AG08396 (cell line): ENCODE data around the gene CDH10.

Experiments
- DNase-seq: peaks from one replicate; pipeline ENCODE4 v3.0.0; 2012; ENCODE audit warnings: low spot score, mixed read lengths

The CDH10 gene

GRCh38 chr5:24598956-24599355 lies 45.8 kb downstream of the CDH10 start:
- no peak for DNase-seq

- no peak for DNase-seq
Observed at GRCh38 chr5:24595329-24595728, 49.4 kb downstream of the CDH10 start.

GRCh38 chr5:24591426-24591825 lies 53.4 kb downstream of the CDH10 start:
- no peak for DNase-seq

GRCh38 chr5:24589566-24589965 lies 55.2 kb downstream of the CDH10 start:
- DNase-seq: no peak

GRCh38 chr5:24585751-24586150 lies 59.0 kb downstream of the CDH10 start:
- DNase-seq: no peak

- DNase-seq: no peak
Observed at GRCh38 chr5:24571302-24571701, 73.5 kb downstream of the CDH10 start.

GRCh38 chr5:24566933-24567332 lies 77.8 kb downstream of the CDH10 start:
- no peak for DNase-seq

- DNase-seq: no peak
Observed at GRCh38 chr5:24555229-24555628, 89.5 kb downstream of the CDH10 start.

GRCh38 chr5:24547132-24547531 lies 97.6 kb downstream of the CDH10 start:
- no peak for DNase-seq

- DNase-seq: no peak
Observed at GRCh38 chr5:24539613-24540012, 105.2 kb downstream of the CDH10 start.

- no peak for DNase-seq
Observed at GRCh38 chr5:24538346-24538745, 106.4 kb downstream of the CDH10 start.

GRCh38 chr5:24535646-24536045 lies 109.1 kb downstream of the CDH10 start:
- no peak for DNase-seq

GRCh38 chr5:24530906-24531305 lies 113.9 kb downstream of the CDH10 start:
- no peak for DNase-seq

GRCh38 chr5:24525414-24525813 lies 119.4 kb downstream of the CDH10 start:
- DNase-seq: no peak

- DNase-seq: no peak
Observed at GRCh38 chr5:24512423-24512822, 132.4 kb downstream of the CDH10 start.

- no peak for DNase-seq
Observed at GRCh38 chr5:24510523-24510988, 134.2 kb downstream of the CDH10 start.

GRCh38 chr5:24509943-24510342 lies 134.8 kb downstream of the CDH10 start:
- no peak for DNase-seq

GRCh38 chr5:24505258-24505657 lies 139.5 kb downstream of the CDH10 start:
- DNase-seq: no peak

- DNase-seq: no peak
Observed at GRCh38 chr5:24497591-24498157, 147.1 kb downstream of the CDH10 start.

- no peak for DNase-seq
Observed at GRCh38 chr5:24497145-24497544, 147.6 kb downstream of the CDH10 start.

- DNase-seq: no peak
Observed at GRCh38 chr5:24496268-24496667, 148.5 kb downstream of the CDH10 start.

- DNase-seq: no peak
Observed at GRCh38 chr5:24492229-24492628, 152.5 kb downstream of the CDH10 start.

GRCh38 chr5:24491490-24491889 lies 153.3 kb downstream of the CDH10 start:
- DNase-seq: no peak

- no peak for DNase-seq
Observed at GRCh38 chr5:24487368-24488229, 157.2 kb downstream of the CDH10 start.
